ENCODE measurements around the gene MTMR4. TPM values are rescaled to one million over a fixed set of nuclear protein-coding genes. Genes with fewer than 3 reads are reported as not detected.

The MTMR4 gene
- total and polyA plus RNA-seq, 4 donors, result 17.2 to 70.1 (median 29.9) TPM

GRCh38 chr17:58455491-58455890 is 58.9 kb downstream of the MTMR4 start:
- no peaks in the 10 kb centered on the region for H3K9me3 ChIP-seq (ENCODE audit: control insufficient read depth in 4 of 4, low read length in 3 of 4)
- TF ChIP-seq RXRA (IDR thresholded peaks at IDR 0.05) (no peak), MAX (IDR thresholded peaks at IDR 0.05) (no peak), FOXA1 (IDR thresholded peaks at IDR 0.05) (no peak), GABPA (IDR thresholded peaks at IDR 0.05 in 1 of 2, conservative IDR thresholded peaks at IDR 0.05 in 1 of 2) (no peak), NR2F2 (IDR thresholded peaks at IDR 0.05) (no peak), HNF4G (IDR thresholded peaks at IDR 0.05) (no peak), FOXA2 (IDR thresholded peaks at IDR 0.05) (no peak), SP1 (IDR thresholded peaks at IDR 0.05) (no peak), RAD21 (IDR thresholded peaks at IDR 0.05) (no peak), YY1 (IDR thresholded peaks at IDR 0.05) (no peak)
- TF ChIP-seq, protein P1, sequence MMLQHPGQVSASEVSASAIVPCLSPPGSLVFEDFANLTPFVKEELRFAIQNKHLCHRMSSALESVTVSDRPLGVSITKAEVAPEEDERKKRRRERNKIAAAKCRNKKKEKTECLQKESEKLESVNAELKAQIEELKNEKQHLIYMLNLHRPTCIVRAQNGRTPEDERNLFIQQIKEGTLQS (IDR thresholded peaks at IDR 0.05), result no peak
- H3K36me3 ChIP-seq (ENCODE audit: control insufficient read depth in 4 of 4, insufficient read depth in 3 of 4, low read depth in 1 of 4, low read length in 3 of 4), result no peaks in the 10 kb centered on the region
- H3K9ac ChIP-seq (ENCODE audit: low read depth in 1 of 2, low read length in 2 of 2), result no peak overlapping the region
- DNase-seq (ENCODE audit: low spot score), result no peak
- no peak overlapping the region for H3K27ac ChIP-seq (ENCODE audit: low read depth in 1 of 2, low read length in 2 of 2)
- H3K4me3 ChIP-seq (ENCODE audit: low read depth in 1 of 3, low read length in 3 of 3), result no peak overlapping the region
- no peaks in the 10 kb centered on the region for H3K27me3 ChIP-seq (ENCODE audit: control insufficient read depth in 4 of 4, insufficient read depth in 4 of 4, low read length in 3 of 4)
- H3K4me1 ChIP-seq (ENCODE audit: control insufficient read depth in 4 of 4, insufficient read depth in 4 of 4, low read length in 3 of 4), result no peaks in the 10 kb centered on the region

DNA sequence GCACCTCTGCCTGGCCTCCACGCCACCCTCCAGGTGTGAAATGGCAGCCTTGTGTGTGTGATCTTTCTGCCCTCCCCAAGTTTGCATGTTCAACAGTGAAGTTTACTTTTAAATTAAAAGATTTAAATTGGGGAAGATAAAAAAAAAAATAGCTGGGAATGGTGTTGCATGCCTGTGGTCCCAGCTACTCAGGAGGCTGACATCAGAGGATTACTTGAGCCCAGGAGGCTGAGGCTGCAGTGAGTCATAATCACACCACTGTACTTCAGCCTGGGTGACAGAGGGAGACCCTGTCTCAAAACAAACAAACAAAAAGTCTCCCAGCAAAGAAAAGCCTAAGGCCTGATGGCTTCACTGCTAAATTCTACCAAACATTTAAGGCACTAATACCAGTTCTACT is 61.7 kb downstream of the MTMR4 start:
- Histone ChIP-seq H3K27ac (ENCODE audit: low read depth in 1 of 2, low read length in 2 of 2) (no peak overlapping the region), H3K9me3 (ENCODE audit: control insufficient read depth in 4 of 4, low read length in 3 of 4) (no peaks in the 10 kb centered on the region), H3K27me3 (ENCODE audit: control insufficient read depth in 4 of 4, insufficient read depth in 4 of 4, low read length in 3 of 4) (no peaks in the 10 kb centered on the region), H3K4me3 (ENCODE audit: low read depth in 1 of 3, low read length in 3 of 3) (no peak overlapping the region), H3K9ac (ENCODE audit: low read depth in 1 of 2, low read length in 2 of 2) (no peak overlapping the region), H3K4me1 (ENCODE audit: control insufficient read depth in 4 of 4, insufficient read depth in 4 of 4, low read length in 3 of 4) (no peaks in the 10 kb centered on the region), H3K36me3 (ENCODE audit: control insufficient read depth in 4 of 4, insufficient read depth in 3 of 4, low read depth in 1 of 4, low read length in 3 of 4) (no peaks in the 10 kb centered on the region)
- no peak for TF ChIP-seq YY1 (IDR thresholded peaks at IDR 0.05)
- TF ChIP-seq, protein P1 (IDR thresholded peaks at IDR 0.05), result no peak
- WGBS, result 93% methylated on average over 1 of the region's 1 CpG
- no peak for DNase-seq (ENCODE audit: low spot score)

DNA sequence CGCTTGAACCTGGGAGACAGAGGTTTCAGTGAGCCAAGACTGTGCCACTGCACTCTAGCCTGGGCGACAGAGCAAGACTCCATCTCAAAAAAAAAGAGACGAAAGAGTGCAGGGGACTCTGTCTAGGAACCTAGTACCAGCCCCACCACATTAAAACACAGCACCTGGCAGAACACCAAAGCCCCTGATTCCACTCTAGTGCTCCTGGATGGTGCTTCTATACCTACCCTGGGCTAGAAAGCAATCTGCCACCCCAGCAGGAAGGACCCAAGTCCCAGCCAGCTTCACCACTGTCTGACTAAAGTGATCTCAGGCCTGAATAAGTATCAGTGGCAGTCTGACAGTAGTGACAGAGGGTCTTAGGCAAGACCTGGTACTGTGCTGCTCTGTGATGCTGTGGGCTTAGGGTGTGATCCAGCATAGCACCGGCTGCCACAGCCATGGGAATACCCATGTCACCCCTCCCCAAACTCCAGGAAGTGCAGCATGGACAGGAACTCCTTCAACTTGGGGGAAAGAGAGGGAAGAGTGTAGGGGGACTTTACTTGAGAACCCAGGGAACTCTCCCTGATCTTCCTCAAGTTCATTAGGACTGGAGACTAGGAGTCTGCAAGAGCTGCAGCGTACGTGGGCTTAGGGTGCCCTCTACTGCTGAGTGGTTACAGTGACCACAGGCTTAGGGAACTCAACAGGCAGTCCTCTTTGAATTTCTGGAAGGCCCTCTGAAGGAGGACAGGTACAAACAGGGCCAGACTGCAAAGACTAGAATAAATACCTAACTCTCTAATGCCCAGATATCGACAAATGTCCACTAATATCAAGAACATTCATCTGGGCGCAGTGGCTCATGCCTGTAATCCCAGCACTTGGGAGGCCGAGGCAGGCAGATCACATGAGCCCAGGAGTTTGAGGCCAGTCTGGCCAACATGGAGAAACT is 67.1 kb downstream of the MTMR4 start:
- Histone ChIP-seq H3K36me3 (ENCODE audit: control insufficient read depth in 4 of 4, insufficient read depth in 3 of 4, low read depth in 1 of 4, low read length in 3 of 4) (no peaks in the 10 kb centered on the region), H3K4me1 (ENCODE audit: control insufficient read depth in 4 of 4, insufficient read depth in 4 of 4, low read length in 3 of 4) (no peaks in the 10 kb centered on the region), H3K9me3 (ENCODE audit: control insufficient read depth in 4 of 4, low read length in 3 of 4) (no peaks in the 10 kb centered on the region), H3K9ac (ENCODE audit: low read depth in 1 of 2, low read length in 2 of 2) (no peak overlapping the region), H3K27me3 (ENCODE audit: control insufficient read depth in 4 of 4, insufficient read depth in 4 of 4, low read length in 3 of 4) (no peaks in the 10 kb centered on the region), H3K27ac (ENCODE audit: low read depth in 1 of 2, low read length in 2 of 2) (no peak overlapping the region), H3K4me3 (ENCODE audit: low read depth in 1 of 3, low read length in 3 of 3) (no peak overlapping the region)
- TF ChIP-seq CTCF (IDR thresholded peaks at IDR 0.05; ENCODE audit: low read depth, low read length, missing input control) (peak; percentile 90), RXRA (IDR thresholded peaks at IDR 0.05) (no peak), RAD21 (IDR thresholded peaks at IDR 0.05) (peak; percentile 97 to 99)
- TF ChIP-seq, protein P2, sequence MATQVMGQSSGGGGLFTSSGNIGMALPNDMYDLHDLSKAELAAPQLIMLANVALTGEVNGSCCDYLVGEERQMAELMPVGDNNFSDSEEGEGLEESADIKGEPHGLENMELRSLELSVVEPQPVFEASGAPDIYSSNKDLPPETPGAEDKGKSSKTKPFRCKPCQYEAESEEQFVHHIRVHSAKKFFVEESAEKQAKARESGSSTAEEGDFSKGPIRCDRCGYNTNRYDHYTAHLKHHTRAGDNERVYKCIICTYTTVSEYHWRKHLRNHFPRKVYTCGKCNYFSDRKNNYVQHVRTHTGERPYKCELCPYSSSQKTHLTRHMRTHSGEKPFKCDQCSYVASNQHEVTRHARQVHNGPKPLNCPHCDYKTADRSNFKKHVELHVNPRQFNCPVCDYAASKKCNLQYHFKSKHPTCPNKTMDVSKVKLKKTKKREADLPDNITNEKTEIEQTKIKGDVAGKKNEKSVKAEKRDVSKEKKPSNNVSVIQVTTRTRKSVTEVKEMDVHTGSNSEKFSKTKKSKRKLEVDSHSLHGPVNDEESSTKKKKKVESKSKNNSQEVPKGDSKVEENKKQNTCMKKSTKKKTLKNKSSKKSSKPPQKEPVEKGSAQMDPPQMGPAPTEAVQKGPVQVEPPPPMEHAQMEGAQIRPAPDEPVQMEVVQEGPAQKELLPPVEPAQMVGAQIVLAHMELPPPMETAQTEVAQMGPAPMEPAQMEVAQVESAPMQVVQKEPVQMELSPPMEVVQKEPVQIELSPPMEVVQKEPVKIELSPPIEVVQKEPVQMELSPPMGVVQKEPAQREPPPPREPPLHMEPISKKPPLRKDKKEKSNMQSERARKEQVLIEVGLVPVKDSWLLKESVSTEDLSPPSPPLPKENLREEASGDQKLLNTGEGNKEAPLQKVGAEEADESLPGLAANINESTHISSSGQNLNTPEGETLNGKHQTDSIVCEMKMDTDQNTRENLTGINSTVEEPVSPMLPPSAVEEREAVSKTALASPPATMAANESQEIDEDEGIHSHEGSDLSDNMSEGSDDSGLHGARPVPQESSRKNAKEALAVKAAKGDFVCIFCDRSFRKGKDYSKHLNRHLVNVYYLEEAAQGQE (IDR thresholded peaks at IDR 0.05), result no peak
- WGBS, result 70% methylated on average over 9 of the region's 9 CpGs
- DNase-seq (ENCODE audit: low spot score), result peak; percentile 74
